Fibroblast of lung (primary cell): ENCODE data around the gene INPP5A. TPM values are rescaled to one million over a fixed set of nuclear protein-coding genes. Genes with fewer than 3 reads are reported as not detected.
A peak's percentile ranks its signal among the peaks of the same experiment; 100 is the strongest.

Experiments
- DNase-seq, 2 donors: peaks; one replicate each; pipeline versions ENCODE4 v3.0.0 to v3.0.0-alpha.2; 2010; ENCODE audit warnings: low read depth in 2 of 2
- H2AFZ ChIP-seq: 2 replicates; pipeline ENCODE4 v1.5.1; 2012; ENCODE audit warnings: low read length, control low read depth, inconsistent platforms
- H3K27ac ChIP-seq: 2 replicates; pipeline ENCODE4 v1.5.1; 2011; ENCODE audit warnings: low read length, control low read depth; ENCODE audit not compliant: insufficient read depth
- H3K27me3 ChIP-seq: 2 replicates; pipeline ENCODE4 v1.5.1; 2011; ENCODE audit warnings: mild to moderate bottlenecking, low read length; ENCODE audit not compliant: control insufficient read depth, insufficient read depth
- H3K36me3 ChIP-seq: 2 replicates; pipeline ENCODE4 v1.5.1; 2011; ENCODE audit warnings: low read length; ENCODE audit not compliant: control insufficient read depth, insufficient read depth
- H3K4me1 ChIP-seq: 2 replicates; pipeline ENCODE4 v1.5.1; 2011; ENCODE audit warnings: low read length; ENCODE audit not compliant: control insufficient read depth, insufficient read depth; ENCODE audit errors: extremely low read depth
- H3K4me2 ChIP-seq: 2 replicates; pipeline ENCODE4 v1.5.1; 2011; ENCODE audit warnings: low read length, control low read depth; ENCODE audit not compliant: insufficient read depth; ENCODE audit errors: extremely low read depth
- H3K4me3 ChIP-seq, 4 experiments: fragments of 200-600 bp in 1 of 4; sonication (generic) in 1 of 4; replicated peaks in 1 of 4; 2 replicates each; pipeline ENCODE4 v1.5.1; 2011 to 2016; ENCODE audit warnings: low read length in 4 of 4, low read depth in 3 of 4, mild to moderate bottlenecking in 3 of 4, control low read depth in 2 of 4, inconsistent platforms in 1 of 4, mixed read lengths in 1 of 4; ENCODE audit not compliant: insufficient read depth in 1 of 4; ENCODE audit errors: control extremely low read depth in 1 of 4
- H3K79me2 ChIP-seq: 2 replicates; pipeline ENCODE4 v1.5.1; 2012; ENCODE audit warnings: mild to moderate bottlenecking, low read length, inconsistent platforms; ENCODE audit not compliant: control insufficient read depth, insufficient read depth
- H3K9ac ChIP-seq: 2 replicates; pipeline ENCODE4 v1.5.1; 2011; ENCODE audit warnings: mild to moderate bottlenecking, low read length, control low read depth; ENCODE audit not compliant: insufficient read depth
- H3K9me3 ChIP-seq: 2 replicates; pipeline ENCODE4 v1.5.1; 2012; ENCODE audit warnings: low read depth, low read length; ENCODE audit not compliant: control insufficient read depth, insufficient read depth
- H4K20me1 ChIP-seq: 2 replicates; pipeline ENCODE4 v1.5.1; 2011; ENCODE audit warnings: low read length; ENCODE audit not compliant: control insufficient read depth, insufficient read depth; ENCODE audit errors: extremely low read depth
- EZH2 ChIP-seq: IDR thresholded peaks from 2 replicates; pipeline ENCODE4 v1.5.1; 2012; ENCODE audit warnings: low read length, control low read depth, mild to moderate bottlenecking; ENCODE audit errors: missing control alignments
- polyA plus RNA-seq, 2 donors: library from polyadenylated mRNA; depleted of rRNA in 1 of 2; stranded (reverse) in 1 of 2; unstranded in 1 of 2; fragments of >200 nt; gene quantifications; 2 replicates each; pipeline ENCODE4 v1.2.1, GENCODE V29; 2011 to 2012; ENCODE audit warnings: missing spikeins in 1 of 2
- total RNA-seq: library from RNA; depleted of rRNA; stranded (reverse); fragments of >200 nt; gene quantifications from 2 replicates; pipeline ENCODE4 v1.2.1, GENCODE V29; 2014
- TF ChIP-seq, protein P1 (sequence below), 2 donors: IDR thresholded peaks in 1 of 2; conservative IDR thresholded peaks in 1 of 2; 1 replicate in 1 of 2; 2 replicates in 1 of 2; pipeline ENCODE4 v1.5.1; 2011 to 2012; ENCODE audit warnings: low read length in 2 of 2, control low read depth in 1 of 2, inconsistent platforms in 1 of 2, low read depth in 1 of 2, mild to moderate bottlenecking in 1 of 2

The INPP5A gene
- total and polyA plus RNA-seq, 2 donors (not counting 1 experiment from before 2014, with no cell fraction given), result 24.6 to 39.9 TPM

- peak overlapping the region; percentile 23 for H3K4me2 ChIP-seq
- peak overlapping the region; percentile 59 for H3K27ac ChIP-seq
- no peak overlapping the region for H3K9ac ChIP-seq
- H3K4me3 ChIP-seq, result no peak overlapping the region
- peaks cover 49% of the 10 kb centered on the region for H3K4me1 ChIP-seq
- H3K27me3 ChIP-seq, result no peaks in the 10 kb centered on the region
- H2AFZ ChIP-seq, result peak overlapping the region; percentile 38
- peak; percentile 71 to 75 for DNase-seq
- H3K36me3 ChIP-seq, result no peaks in the 10 kb centered on the region
- H3K79me2 ChIP-seq, result no peaks in the 10 kb centered on the region
- H4K20me1 ChIP-seq, result no peaks in the 10 kb centered on the region
- TF ChIP-seq EZH2, result no peak
- TF ChIP-seq, protein P1, sequence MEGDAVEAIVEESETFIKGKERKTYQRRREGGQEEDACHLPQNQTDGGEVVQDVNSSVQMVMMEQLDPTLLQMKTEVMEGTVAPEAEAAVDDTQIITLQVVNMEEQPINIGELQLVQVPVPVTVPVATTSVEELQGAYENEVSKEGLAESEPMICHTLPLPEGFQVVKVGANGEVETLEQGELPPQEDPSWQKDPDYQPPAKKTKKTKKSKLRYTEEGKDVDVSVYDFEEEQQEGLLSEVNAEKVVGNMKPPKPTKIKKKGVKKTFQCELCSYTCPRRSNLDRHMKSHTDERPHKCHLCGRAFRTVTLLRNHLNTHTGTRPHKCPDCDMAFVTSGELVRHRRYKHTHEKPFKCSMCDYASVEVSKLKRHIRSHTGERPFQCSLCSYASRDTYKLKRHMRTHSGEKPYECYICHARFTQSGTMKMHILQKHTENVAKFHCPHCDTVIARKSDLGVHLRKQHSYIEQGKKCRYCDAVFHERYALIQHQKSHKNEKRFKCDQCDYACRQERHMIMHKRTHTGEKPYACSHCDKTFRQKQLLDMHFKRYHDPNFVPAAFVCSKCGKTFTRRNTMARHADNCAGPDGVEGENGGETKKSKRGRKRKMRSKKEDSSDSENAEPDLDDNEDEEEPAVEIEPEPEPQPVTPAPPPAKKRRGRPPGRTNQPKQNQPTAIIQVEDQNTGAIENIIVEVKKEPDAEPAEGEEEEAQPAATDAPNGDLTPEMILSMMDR (conservative IDR thresholded peaks at IDR 0.05 in 1 of 2, IDR thresholded peaks at IDR 0.05 in 1 of 2; ENCODE audit: low read depth in 1 of 2, low read length in 2 of 2), result no peak
- no peaks in the 10 kb centered on the region for H3K9me3 ChIP-seq
Observed at GRCh38 chr10:132520177-132520811, 17.3 kb upstream of the INPP5A start.

GRCh38 chr10:132521041-132521465 lies 16.5 kb upstream of the INPP5A start:
- H2AFZ ChIP-seq, result no peak overlapping the region
- H3K4me1 ChIP-seq, result peaks cover 47% of the 10 kb centered on the region
- H3K9me3 ChIP-seq, result no peaks in the 10 kb centered on the region
- H3K9ac ChIP-seq, result peak overlapping the region; percentile 34
- H3K4me3 ChIP-seq, result no peak overlapping the region
- TF ChIP-seq, protein P1 (conservative IDR thresholded peaks at IDR 0.05 in 1 of 2, IDR thresholded peaks at IDR 0.05 in 1 of 2; ENCODE audit: low read depth in 1 of 2, low read length in 2 of 2), result no peak
- no peak for TF ChIP-seq EZH2
- H3K79me2 ChIP-seq, result no peaks in the 10 kb centered on the region
- DNase-seq, result no peak
- H3K27ac ChIP-seq, result peak overlapping the region; percentile 59
- H3K27me3 ChIP-seq, result no peaks in the 10 kb centered on the region
- no peaks in the 10 kb centered on the region for H3K36me3 ChIP-seq
- H3K4me2 ChIP-seq, result no peak overlapping the region
- H4K20me1 ChIP-seq, result no peaks in the 10 kb centered on the region

DNA sequence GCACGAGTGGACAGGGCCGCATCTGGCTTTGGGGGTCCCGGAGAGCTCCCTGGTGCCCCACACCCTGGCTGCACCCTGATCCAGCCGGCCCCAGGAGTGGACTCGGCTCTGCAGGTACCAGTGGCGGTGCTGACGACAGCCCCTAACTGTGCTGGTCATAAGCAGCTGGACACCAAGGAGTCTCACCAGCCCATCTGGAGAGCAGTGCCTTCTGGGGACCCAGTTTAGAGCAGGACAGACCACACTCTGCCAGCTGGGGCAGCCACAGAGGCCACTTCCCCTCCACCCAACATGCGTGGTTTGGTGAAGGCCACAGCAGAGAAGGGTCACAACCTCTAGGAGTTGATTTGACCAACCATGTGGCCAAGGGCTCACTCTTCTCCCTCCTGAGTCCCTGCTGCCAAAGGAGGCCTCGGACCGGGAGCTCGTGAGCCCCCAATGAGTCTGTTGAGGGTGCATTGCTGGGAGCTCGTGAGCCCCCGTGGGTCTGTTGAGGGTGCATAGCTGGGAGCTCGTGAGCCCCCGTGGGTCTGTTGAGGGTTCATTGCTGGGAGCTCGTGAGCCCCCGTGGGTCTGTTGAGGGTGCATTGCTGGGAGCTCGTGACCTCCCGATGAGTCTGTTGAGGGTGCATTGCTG lies 16.0 kb upstream of the INPP5A start:
- Histone ChIP-seq H3K9me3 (no peaks in the 10 kb centered on the region), H4K20me1 (no peaks in the 10 kb centered on the region), H2AFZ (no peak overlapping the region), H3K4me1 (peaks cover 42% of the 10 kb centered on the region), H3K9ac (no peak overlapping the region), H3K36me3 (no peaks in the 10 kb centered on the region), H3K27ac (no peak overlapping the region), H3K27me3 (no peaks in the 10 kb centered on the region), H3K4me2 (no peak overlapping the region), H3K79me2 (no peaks in the 10 kb centered on the region), H3K4me3 (no peak overlapping the region)
- TF ChIP-seq, protein P1 (conservative IDR thresholded peaks at IDR 0.05 in 1 of 2, IDR thresholded peaks at IDR 0.05 in 1 of 2; ENCODE audit: low read depth in 1 of 2, low read length in 2 of 2), result no peak
- no peak for TF ChIP-seq EZH2
- DNase-seq, result no peak
